ENCODE results near the gene RET.

GRCh38 chr10:43123361-43124093, 46.7 kb downstream of the RET start:
- no peak for TF ChIP-seq CTCF (IDR thresholded peaks at IDR 0.05)
- TF ChIP-seq POLR2A (IDR thresholded peaks at IDR 0.05), result no peak
- no peak for TF ChIP-seq EP300 (IDR thresholded peaks at IDR 0.05)
- TF ChIP-seq POLR2AphosphoS5 (IDR thresholded peaks at IDR 0.05), result no peak
